Measurements from ENCODE around the gene NCAPH2. TPM values are rescaled to one million over a fixed set of nuclear protein-coding genes. Genes with fewer than 3 reads are reported as not detected.

NCAPH2 gene
- total RNA-seq, 1 experiment from 2014 or later: 51.8 TPM

DNA sequence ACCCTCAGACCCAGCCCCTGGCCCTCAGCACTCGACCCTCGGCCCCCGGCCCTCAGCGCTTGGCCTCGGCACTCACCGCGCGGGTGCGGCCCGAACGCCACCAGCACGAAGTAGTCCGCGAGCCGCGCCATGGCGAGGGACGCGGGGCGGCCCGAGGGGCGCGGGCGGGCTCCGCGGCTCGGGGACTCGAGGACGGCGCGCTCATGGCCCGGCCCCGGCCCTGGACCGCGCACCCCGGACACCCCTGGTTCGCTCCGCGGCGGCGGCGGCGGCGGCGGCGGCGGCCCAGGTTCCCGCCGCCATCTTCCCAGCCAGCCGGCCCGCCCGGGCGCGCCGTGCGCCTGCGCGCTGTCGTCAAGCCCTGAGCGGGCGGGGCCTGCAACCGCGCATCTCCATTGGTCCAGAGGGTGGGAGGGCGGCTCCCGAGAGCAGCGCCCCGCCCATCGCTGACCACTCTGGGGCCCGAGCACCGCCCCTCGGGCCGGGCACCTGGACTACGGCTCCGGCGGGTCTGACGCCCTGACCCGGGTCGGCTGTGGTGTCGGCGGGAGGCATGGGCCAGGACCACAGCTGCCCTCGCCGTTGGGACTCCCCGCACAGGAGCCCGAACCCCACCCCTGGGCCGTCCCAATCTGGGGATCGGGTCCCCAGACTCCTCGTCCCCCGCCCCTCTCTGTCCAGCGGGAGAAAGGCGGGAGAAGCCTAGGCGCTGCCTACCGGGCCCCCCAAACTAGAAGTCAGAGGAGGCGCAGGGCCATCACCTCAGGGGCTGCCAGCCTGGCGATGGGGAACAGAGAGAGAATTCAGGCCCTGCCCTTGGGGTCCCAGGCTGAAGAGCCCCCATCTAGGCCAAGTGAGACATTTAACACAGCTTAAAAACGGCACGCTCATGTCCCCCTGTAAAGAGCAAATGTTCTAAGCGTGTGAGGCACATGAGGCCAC, 33.0 kb upstream of the NCAPH2 start, which contains the start of gene SBF1:
TSS of gene SBF1 (minus strand) at position 326 of the 942 bp plus-strand sequence. CDS start at position 131, 195 bp downstream.
- peak; percentile 62 for DNase-seq (ENCODE audit: low spot score)

GRCh38 chr22:50475652-50476002, 32.4 kb upstream of the NCAPH2 start:
- no peak for DNase-seq (ENCODE audit: low spot score)

DNA sequence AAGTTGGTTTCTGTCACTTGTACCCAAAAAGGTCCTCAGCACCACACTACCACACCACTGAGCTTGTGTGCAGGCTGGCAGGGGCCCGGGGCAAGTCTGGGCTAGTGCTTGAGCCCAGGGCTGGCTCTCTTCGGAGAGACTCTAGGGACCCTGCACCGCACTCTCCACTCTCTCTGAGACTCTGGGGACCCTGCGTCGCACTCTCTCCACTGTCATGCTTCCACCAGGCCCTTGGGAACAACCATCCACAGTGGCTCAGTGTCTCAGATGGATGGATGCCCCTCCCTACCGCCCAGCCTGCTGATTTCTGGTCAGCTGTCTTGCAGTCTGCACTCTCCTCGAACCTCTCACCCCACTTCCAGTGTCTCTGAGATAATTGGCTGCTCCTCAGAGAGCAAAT, 31.2 kb upstream of the NCAPH2 start:
- no peak for DNase-seq (ENCODE audit: low spot score)

- no peak for DNase-seq (ENCODE audit: low spot score)
These were observed 30.1 kb upstream of the NCAPH2 start for GRCh38 chr22:50477923-50478322.

DNA sequence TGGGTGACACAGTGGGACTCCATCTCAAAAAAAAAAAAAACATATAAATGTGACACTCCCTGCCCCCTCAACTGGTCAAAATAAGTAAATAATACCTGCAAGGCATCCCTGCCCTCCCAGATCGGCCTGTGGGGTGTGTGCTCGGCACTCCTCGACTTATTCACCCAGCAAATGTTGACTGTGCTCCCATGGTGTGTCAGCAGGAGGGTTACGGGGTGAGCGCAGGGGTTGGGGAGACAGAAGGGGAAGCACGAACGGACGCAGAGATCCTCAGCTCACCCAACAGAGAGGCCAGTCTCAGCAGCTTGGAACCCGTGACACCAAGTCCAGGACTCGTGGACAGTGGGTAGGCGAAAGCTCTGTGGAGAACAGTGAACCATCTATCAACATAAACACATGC, 28.3 kb upstream of the NCAPH2 start:
- no peak for DNase-seq (ENCODE audit: low spot score)

DNA sequence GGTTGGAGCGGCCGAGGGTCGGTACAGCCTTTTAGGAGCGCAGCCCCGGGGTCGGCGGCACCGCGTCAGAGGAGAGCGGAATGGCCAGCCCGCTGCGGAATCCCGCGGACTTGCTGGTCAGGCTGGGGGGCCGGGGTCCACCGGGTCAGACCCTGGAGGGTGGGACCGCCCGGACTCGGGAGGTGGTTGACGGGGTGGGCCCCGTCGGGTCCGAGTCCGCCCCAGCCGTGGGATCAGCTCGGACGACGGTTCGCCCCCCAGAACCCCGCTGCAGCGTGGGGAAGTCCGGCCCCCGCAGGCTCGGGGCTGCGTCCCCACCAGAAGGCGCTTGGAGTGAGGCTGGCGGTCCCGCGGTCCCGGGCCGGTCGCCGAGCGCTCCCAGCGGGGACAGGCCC, 27.0 kb upstream of the NCAPH2 start:
- DNase-seq (ENCODE audit: low spot score): no peak

DNA sequence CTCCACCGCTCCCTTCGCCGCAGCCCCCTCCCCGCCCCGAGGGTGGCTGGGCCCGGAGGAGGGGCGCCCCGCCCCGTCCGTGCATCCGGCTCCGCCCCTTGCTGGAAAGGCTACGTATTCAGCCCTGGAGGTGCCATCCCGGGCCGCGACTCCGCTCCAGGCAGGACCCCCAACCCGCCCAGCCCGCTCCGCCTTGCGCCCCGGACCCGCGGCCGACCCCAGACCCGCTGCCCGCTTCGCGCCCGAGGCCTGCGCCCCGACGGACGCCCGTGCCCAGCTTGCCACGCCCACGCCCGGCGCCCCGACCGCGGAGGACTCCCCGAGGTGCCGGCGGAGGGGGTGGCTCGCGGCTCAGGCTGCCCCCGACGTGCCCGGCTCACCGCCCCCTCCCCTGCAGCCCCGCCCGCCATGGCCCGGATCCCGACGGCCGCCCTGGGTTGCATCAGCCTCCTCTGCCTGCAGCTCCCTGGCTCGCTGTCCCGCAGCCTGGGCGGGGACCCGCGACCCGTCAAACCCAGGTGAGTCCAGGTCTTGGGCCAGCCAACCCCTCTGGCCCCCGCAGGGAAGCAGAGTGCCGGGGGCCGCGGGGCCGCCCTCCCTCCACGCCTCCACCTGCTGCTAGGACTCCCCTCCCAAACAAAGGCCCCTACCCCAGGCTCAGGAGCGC, 26.5 kb upstream of the NCAPH2 start, which contains the start of gene ADM2:
TSS of gene ADM2 (plus strand) at position 104 of the 667 bp plus-strand sequence. CDS start at position 409, 305 bp downstream.
- DNase-seq (ENCODE audit: low spot score): no peak

- DNase-seq (ENCODE audit: low spot score): no peak
These were observed 25.6 kb upstream of the NCAPH2 start for GRCh38 chr22:50482107-50483074.

- no peak for DNase-seq (ENCODE audit: low spot score)
These were observed 24.9 kb upstream of the NCAPH2 start for GRCh38 chr22:50483106-50483505.

GRCh38 chr22:50483556-50483955, 24.5 kb upstream of the NCAPH2 start:
- no peak for DNase-seq (ENCODE audit: low spot score)

GRCh38 chr22:50483977-50484853, 23.8 kb upstream of the NCAPH2 start:
- DNase-seq (ENCODE audit: low spot score): no peak

DNA sequence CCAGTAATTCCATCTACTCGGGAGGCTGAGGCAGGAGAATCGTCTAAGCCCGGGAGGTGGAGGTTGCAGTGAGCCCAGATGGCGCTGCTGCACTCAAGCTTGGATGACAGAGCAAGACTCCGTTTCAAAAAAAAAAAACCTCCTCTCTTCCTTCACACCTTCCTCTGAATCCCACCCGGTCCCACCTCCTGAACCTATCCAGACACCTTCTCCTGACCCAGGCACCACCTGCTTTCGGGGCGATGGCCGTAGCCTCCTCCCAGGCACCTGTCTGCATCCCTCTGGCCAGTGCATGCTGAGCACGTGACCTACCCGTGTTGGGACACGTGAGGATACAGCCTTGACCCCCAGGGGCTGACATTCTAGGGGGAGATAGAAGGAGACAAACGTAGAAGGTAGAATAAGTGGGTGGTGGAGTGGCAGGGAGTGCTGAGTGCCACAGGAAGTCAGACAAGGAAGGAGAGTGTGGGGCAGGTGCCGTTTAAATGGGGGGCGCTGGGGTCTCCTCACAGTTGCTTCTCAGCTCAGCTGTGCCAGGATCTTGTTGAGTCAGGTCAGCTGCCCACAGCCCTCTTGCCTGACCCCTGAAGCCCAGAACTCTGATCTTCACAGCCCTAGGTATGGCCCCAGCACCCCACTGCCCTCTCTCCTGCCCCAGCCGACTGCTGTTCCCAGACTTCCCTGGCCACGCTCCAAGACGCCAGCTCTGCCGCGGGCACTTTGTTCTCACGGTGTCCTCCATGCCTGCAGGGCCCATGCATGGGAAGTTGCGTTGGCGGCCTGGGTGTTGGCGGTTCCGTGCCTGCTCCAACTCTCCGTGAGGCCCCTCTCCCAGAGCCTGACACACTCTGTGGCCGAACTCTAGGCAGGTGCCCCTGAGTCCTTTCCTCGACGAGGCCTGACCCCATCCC, 22.5 kb upstream of the NCAPH2 start:
- DNase-seq (ENCODE audit: low spot score): no peak

DNA sequence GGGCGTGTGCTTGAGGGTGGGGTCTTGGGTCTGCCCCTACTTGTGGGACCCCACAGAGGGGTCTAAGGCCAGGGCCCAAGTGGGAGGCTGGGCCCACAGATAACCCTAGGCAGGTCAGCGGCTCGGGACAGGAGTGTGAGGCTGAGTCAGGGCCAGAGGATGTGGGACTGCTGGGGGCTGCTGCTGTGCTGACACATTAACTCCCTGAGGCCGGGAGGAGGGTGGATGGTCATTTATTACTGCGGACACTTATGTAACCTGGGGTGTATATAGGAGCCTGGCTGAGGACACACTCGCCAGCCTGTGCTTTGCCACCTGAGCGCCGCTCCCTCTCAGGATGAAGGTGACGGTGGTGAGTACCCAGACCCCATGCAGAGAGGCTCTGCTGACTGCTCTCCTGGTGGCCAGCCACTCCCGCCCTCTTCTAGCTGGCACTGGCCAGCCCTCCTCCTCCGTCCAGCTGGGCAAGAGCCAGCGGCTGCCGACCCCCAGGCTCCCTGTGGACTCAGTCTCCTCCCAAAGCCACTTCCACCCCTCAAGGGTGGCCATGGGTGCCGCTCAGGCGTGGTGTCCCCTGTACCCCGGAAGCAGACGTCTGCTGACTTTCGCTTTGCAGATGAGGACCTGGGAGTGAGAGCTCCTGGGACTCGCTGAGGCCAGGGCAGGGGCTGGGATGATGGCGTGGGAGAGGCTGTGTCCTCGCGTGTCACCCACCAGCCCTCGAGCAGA, 21.3 kb upstream of the NCAPH2 start, which contains the start of gene MIOX:
TSS of gene MIOX (plus strand) at position 299 of the 729 bp plus-strand sequence. CDS start at position 338, 39 bp downstream.
- DNase-seq (ENCODE audit: low spot score): peak; percentile 37

- DNase-seq (ENCODE audit: low spot score): no peak
These were observed 20.6 kb upstream of the NCAPH2 start for GRCh38 chr22:50487290-50488005.

DNA sequence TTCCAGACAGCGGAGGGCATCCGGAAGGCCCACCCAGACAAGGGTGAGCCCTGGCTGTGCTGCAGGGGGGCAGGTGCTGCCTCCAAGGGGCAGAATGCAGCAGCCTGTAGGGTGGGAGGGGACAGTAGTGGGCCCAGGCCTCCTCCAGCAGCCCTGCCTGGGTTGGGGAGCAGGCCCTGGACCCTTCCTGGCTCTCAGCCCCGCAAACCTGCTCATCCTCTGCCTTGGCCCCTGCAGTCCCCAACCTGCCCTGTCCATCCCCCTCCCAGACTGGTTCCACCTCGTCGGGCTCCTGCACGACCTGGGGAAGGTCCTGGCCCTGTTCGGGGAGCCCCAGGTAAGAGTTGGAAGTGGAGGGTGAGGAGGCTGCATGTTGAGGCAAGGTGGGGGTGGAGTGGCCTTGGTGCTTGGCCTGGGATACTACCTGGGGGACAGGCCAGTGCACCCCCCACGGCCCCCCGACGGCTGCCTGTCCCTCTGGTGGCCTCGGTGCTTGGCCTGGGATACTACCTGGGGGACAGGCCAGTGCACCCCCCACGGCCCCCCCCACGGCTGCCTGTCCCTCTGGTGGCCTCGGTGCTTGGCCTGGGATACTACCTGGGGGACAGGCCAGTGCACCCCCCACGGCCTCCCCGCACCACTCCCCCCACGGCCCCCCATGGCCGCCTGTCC, 19.9 kb upstream of the NCAPH2 start:
- DNase-seq (ENCODE audit: low spot score): no peak

- DNase-seq (ENCODE audit: low spot score): no peak
These were observed 19.1 kb upstream of the NCAPH2 start for GRCh38 chr22:50488886-50489285.
